Measurements from ENCODE around the gene PARVA. TPM values are rescaled to one million over a fixed set of nuclear protein-coding genes. Genes with fewer than 3 reads are reported as not detected.

Gene PARVA
- polyA plus RNA-seq, 3 donors, result not detected

- no peak overlapping the region for H3K27ac Mint-ChIP-seq
- H3K9me3 Mint-ChIP-seq, result peaks cover 0 to 7% (median 0%) of the 10 kb centered on the region in 7 donors
- no peak for DNase-seq
- H3K4me3 ChIP-seq (replicated peaks in 1 of 3; ENCODE audit: low read depth in 2 of 3, low read length in 3 of 3), result no peak overlapping the region
- no peak for TF ChIP-seq CTCF (IDR thresholded peaks at IDR 0.05)
- no peak overlapping the region for H2AFZ ChIP-seq (ENCODE audit: insufficient read depth, low read depth, low read length, poor library complexity, severe bottlenecking)
- intact Hi-C loops (cut with micrococcal nuclease), result no loop called here
- H3K4me1 Mint-ChIP-seq, result no peaks in the 10 kb centered on the region
- no peaks in the 10 kb centered on the region for H3K9me3 ChIP-seq (replicated peaks in 1 of 2; ENCODE audit: control insufficient read depth in 1 of 2, insufficient read depth in 1 of 2, low read length in 2 of 2)
- no peak overlapping the region for H3K9ac ChIP-seq (ENCODE audit: insufficient read depth, low read length, poor library complexity, severe bottlenecking)
- no peaks in the 10 kb centered on the region for H4K20me1 ChIP-seq (ENCODE audit: insufficient read depth, low read length)
- no peak overlapping the region for H3K27ac ChIP-seq (ENCODE audit: low read depth in 1 of 2, low read length in 2 of 2)
- no peaks in the 10 kb centered on the region for H3K79me2 ChIP-seq (ENCODE audit: insufficient read depth, low read length)
- H3K4me3 Mint-ChIP-seq, result no peak overlapping the region
- H3K36me3 Mint-ChIP-seq, result no peaks in the 10 kb centered on the region
- no peaks in the 10 kb centered on the region for H3K36me3 ChIP-seq (replicated peaks in 1 of 2; ENCODE audit: control insufficient read depth in 1 of 2, insufficient read depth in 2 of 2, low read length in 2 of 2)
- H3K27me3 Mint-ChIP-seq (ENCODE audit: low read depth in 3 of 3), result peaks cover 2 to 6% (median 3%) of the 10 kb centered on the region in 3 donors
- no peaks in the 10 kb centered on the region for H3K27me3 ChIP-seq (ENCODE audit: control insufficient read depth in 2 of 2, insufficient read depth in 2 of 2, low read length in 2 of 2)
- 67% methylated on average over 1 of the region's 1 CpG for WGBS (ENCODE audit: insufficient coverage)
- no peak overlapping the region for H3K4me2 ChIP-seq (replicated peaks; ENCODE audit: extremely low read depth, low read length, poor library complexity, severe bottlenecking)
- no peaks in the 10 kb centered on the region for H3K4me1 ChIP-seq (ENCODE audit: control insufficient read depth in 1 of 2, insufficient read depth in 2 of 2, low read length in 2 of 2)
Observed at GRCh38 chr11:12421386-12421785, 44.0 kb downstream of the PARVA start.

GRCh38 chr11:12426176-12426575, 48.8 kb downstream of the PARVA start:
- no peaks in the 10 kb centered on the region for H3K4me1 Mint-ChIP-seq
- Histone ChIP-seq H3K9me3 (replicated peaks in 1 of 2; ENCODE audit: control insufficient read depth in 1 of 2, insufficient read depth in 1 of 2, low read length in 2 of 2) (no peaks in the 10 kb centered on the region), H4K20me1 (ENCODE audit: insufficient read depth, low read length) (no peaks in the 10 kb centered on the region), H3K27ac (ENCODE audit: low read depth in 1 of 2, low read length in 2 of 2) (no peak overlapping the region), H3K79me2 (ENCODE audit: insufficient read depth, low read length) (no peaks in the 10 kb centered on the region), H3K4me1 (ENCODE audit: control insufficient read depth in 1 of 2, insufficient read depth in 2 of 2, low read length in 2 of 2) (no peaks in the 10 kb centered on the region), H3K27me3 (ENCODE audit: control insufficient read depth in 2 of 2, insufficient read depth in 2 of 2, low read length in 2 of 2) (no peaks in the 10 kb centered on the region), H3K9ac (ENCODE audit: insufficient read depth, low read length, poor library complexity, severe bottlenecking) (no peak overlapping the region), H2AFZ (ENCODE audit: insufficient read depth, low read depth, low read length, poor library complexity, severe bottlenecking) (no peak overlapping the region), H3K4me2 (replicated peaks; ENCODE audit: extremely low read depth, low read length, poor library complexity, severe bottlenecking) (no peak overlapping the region), H3K36me3 (replicated peaks in 1 of 2; ENCODE audit: control insufficient read depth in 1 of 2, insufficient read depth in 2 of 2, low read length in 2 of 2) (no peaks in the 10 kb centered on the region), H3K4me3 (replicated peaks in 1 of 3; ENCODE audit: low read depth in 2 of 3, low read length in 3 of 3) (no peak overlapping the region)
- no peak overlapping the region for H3K27ac Mint-ChIP-seq
- no peak for DNase-seq
- no peaks in the 10 kb centered on the region for H3K36me3 Mint-ChIP-seq
- H3K27me3 Mint-ChIP-seq (ENCODE audit: low read depth in 3 of 3), result peaks cover 0 to 3% (median 2%) of the 10 kb centered on the region in 3 donors
- TF ChIP-seq CTCF (IDR thresholded peaks at IDR 0.05), result no peak
- H3K9me3 Mint-ChIP-seq, result peaks cover 0 to 3% (median 0%) of the 10 kb centered on the region in 7 donors
- intact Hi-C loops (cut with micrococcal nuclease), result no loop called here
- H3K4me3 Mint-ChIP-seq, result no peak overlapping the region
